ENCODE measurements around the gene DCAF11. TPM values are rescaled to one million over a fixed set of nuclear protein-coding genes. Genes with fewer than 3 reads are reported as not detected.

Gene DCAF11
- total and polyA plus RNA-seq, 2 of the 8 experiments (the other 6 are each of a cell fraction or from before 2014, with no cell fraction given): 60.4 to 63.6 TPM

- no peak overlapping the region for H3K27ac ChIP-seq (ENCODE audit: low read depth, low read length)
- H2BK20ac ChIP-seq (ENCODE audit: low read length): no peak overlapping the region
- H3K23ac ChIP-seq (ENCODE audit: insufficient read length): no peak overlapping the region
- no peaks in the 10 kb centered on the region for H4K20me1 ChIP-seq (replicated peaks in 1 of 2; ENCODE audit: control insufficient read depth in 1 of 2, insufficient read depth in 2 of 2, low read length in 2 of 2)
- H3K4me2 ChIP-seq (ENCODE audit: insufficient read depth in 1 of 2, low read depth in 2 of 2, low read length in 2 of 2): no peak overlapping the region
- peak overlapping the region; percentile 87; the same call in 1 of the 2 replicates for H2BK12ac ChIP-seq (ENCODE audit: low read depth, low read length)
- no peaks in the 10 kb centered on the region for H3K9me3 ChIP-seq (ENCODE audit: insufficient read depth in 2 of 2, low read depth in 1 of 2, low read length in 1 of 2)
- no peaks in the 10 kb centered on the region for H3K36me3 ChIP-seq (ENCODE audit: control insufficient read depth in 2 of 4, insufficient read depth in 4 of 4, low read length in 3 of 4)
- H3K4me3 ChIP-seq (ENCODE audit: extremely low read depth in 1 of 4, insufficient read depth in 2 of 4, low read depth in 3 of 4, low read length in 4 of 4): no peak overlapping the region
- WGBS, 2 experiments (ENCODE audit: extremely low coverage in 1 of 2, insufficient coverage in 1 of 2, insufficient read length in 1 of 2, insufficient replicate concordance in 2 of 2, low coverage in 1 of 2, low lambda C conversion rate in 2 of 2, missing lambda C conversion rate in 1 of 2): 91% methylated on average over 23 of the region's 23 CpGs; no CpG with 5 or more reads in 1 of the 2 experiments
- H4K91ac ChIP-seq (replicated peaks; ENCODE audit: insufficient read length, low read length): peak overlapping the region; percentile 0
- ChIA-PET CTCF (ENCODE audit: partially characterized antibody) (interaction anchor here (2.1 to 23.8 kb wide), 4 partner anchors 16 to 23 kb away, joined by 5 to 316 read pairs (median 24); partner anchors contain the start of gene PCK2), POLR2A (ENCODE audit: partially characterized antibody) (interaction anchor here (0.7 to 27.2 kb wide), 5 partner anchors 9 to 102 kb away, joined by 3 to 626 read pairs (median 4); partner anchors contain the start of gene PCK2)
- peaks cover 11% of the 10 kb centered on the region; the same call in 1 of the 2 replicates for H3K23me2 ChIP-seq (ENCODE audit: low read depth, low read length)
- DNase-seq (ENCODE audit: low read depth in 1 of 2, low spot score in 2 of 2) (no peak), FAIRE-seq (no peak)
- H2AFZ ChIP-seq (ENCODE audit: low read length): no peak overlapping the region
- H3K4me1 ChIP-seq (replicated peaks in 1 of 4; ENCODE audit: control insufficient read depth in 3 of 4, insufficient read depth in 4 of 4, low read length in 3 of 4): peaks cover 0 to 18% (median 12%) of the 10 kb centered on the region in 4 experiments; a peak in 6 of 7 replicates
- TF ChIP-seq PHF8 (conservative IDR thresholded peaks at IDR 0.05; ENCODE audit: low read depth, low read length): no peak
- no peak for TF ChIP-seq TEAD4 (IDR thresholded peaks at IDR 0.05; ENCODE audit: low read depth, low read length)
- TF ChIP-seq SP1 (IDR thresholded peaks at IDR 0.05; ENCODE audit: low read depth, low read length): no peak
- no peak for TF ChIP-seq KDM5A (IDR thresholded peaks at IDR 0.05; ENCODE audit: low read length)
- H2BK120ac ChIP-seq (replicated peaks; ENCODE audit: low read depth, low read length): no peak overlapping the region
- H4K8ac ChIP-seq (ENCODE audit: extremely low read depth, insufficient read depth, low read length): no peak overlapping the region
- no peaks in the 10 kb centered on the region for H3K79me2 ChIP-seq (ENCODE audit: control insufficient read depth in 1 of 2, insufficient read depth in 2 of 2, low read length in 2 of 2)
- no peak overlapping the region for H3K18ac ChIP-seq (ENCODE audit: extremely low read depth, low read length)
- H2BK15ac ChIP-seq (ENCODE audit: low read length): 0 out of 2 replicates have a peak overlapping the region, but pooled peaks have one; percentile 97
- no peak overlapping the region for H3K9ac ChIP-seq (replicated peaks in 1 of 4; ENCODE audit: extremely low read depth in 1 of 4, low read depth in 3 of 4, low read length in 3 of 4)
- H2AK5ac ChIP-seq (ENCODE audit: low read depth, low read length): 0 out of 2 replicates have a peak overlapping the region, but pooled peaks have one; percentile 24
- no peak overlapping the region for H3K56ac ChIP-seq (replicated peaks; ENCODE audit: insufficient read length, low read depth, low read length)
- H3K14ac ChIP-seq (ENCODE audit: insufficient read length): no peak overlapping the region
- H3K79me1 ChIP-seq (ENCODE audit: low read depth, low read length): no peaks in the 10 kb centered on the region
- no peak overlapping the region for H3K4ac ChIP-seq (replicated peaks; ENCODE audit: insufficient read length, low read depth, low read length)
- no peak overlapping the region for H4K5ac ChIP-seq (ENCODE audit: insufficient read length, low read depth, low read length)
- H3K27me3 ChIP-seq (replicated peaks in 1 of 4; ENCODE audit: control insufficient read depth in 3 of 4, extremely low read depth in 1 of 4, insufficient read depth in 3 of 4, low read length in 3 of 4): peaks cover 0 to 2% (median under 1%) of the 10 kb centered on the region in 4 experiments; a peak in 2 of 7 replicates
- no peak overlapping the region for H2BK5ac ChIP-seq (ENCODE audit: low read depth, low read length)
Measured at GRCh38 chr14:24077086-24077485, 37.5 kb upstream of the DCAF11 start.

Measured in H1 (cell line).